ENCODE measurements around the gene ZFP69.
"Not testable (repeated sequence)": the region's sequence is repeated elsewhere in the genome, so short reads cannot be mapped to it uniquely, and the experiment has no call there.

Gene ZFP69

DNA sequence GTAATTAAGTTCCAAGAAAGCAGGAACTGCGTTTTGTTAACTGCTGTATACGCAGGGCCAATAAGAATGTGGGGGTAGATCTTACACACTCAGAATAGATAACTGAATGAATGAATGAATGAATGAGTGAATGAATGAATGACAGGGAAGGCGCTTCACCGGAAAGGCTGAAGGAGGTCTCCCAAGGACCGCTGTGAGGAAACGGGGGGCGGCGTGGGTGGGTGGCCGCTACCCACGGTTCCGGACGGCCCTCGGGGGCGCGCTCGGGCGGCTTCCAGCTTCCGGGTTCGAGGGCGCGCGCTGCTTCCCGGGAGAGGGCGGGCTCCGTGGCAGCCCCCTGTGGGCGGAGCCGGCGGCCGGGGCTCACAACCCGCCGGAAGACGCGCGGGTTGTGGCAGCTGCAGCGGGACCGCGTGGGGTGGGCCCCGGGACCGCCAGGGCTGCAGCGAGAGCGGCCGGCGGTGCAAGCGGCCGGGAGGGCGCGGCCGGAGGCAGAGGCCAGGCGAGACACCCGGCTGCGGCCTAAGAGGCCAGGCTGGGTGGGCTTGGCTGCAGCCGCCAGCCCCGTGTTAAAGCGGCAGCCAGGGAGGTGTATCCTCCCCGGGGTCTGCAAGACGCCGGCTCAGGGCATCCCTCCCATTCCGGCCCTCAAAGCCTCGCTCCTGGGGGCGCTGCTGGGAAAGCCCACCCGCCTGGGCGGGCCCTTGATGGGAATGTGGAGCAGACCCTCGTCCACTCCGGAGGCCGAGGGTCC, at the start of gene ZFP69:
ZFP69 (plus strand) TSS at position 367 of the 754 bp plus-strand sequence. CDS start 2,072 bp downstream, outside the sequence.
- peak; percentile 46 to 57 for DNase-seq (ENCODE audit: extremely low read depth in 1 of 2, low read depth in 1 of 2)

DNA sequence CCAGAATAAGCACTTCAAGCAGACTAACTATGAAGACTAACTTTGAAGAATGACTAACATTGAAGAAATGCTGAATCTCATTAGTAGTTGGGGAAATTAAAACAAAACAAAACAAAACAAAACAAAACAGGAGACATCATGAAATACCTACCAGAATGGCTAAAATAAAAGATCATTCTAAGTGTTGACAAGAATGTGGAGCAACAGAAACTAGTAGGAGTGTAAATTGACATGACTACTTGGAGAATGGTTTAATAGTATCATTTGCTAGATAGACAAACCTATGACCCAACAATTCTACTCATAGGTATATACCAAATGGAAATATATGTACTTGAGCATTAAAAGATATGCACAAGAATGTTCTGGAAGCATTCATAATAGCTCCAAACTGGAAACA, 45.7 kb upstream of the ZFP69 start:
- DNase-seq (ENCODE audit: extremely low read depth in 1 of 2, low read depth in 1 of 2), result no peak

DNA sequence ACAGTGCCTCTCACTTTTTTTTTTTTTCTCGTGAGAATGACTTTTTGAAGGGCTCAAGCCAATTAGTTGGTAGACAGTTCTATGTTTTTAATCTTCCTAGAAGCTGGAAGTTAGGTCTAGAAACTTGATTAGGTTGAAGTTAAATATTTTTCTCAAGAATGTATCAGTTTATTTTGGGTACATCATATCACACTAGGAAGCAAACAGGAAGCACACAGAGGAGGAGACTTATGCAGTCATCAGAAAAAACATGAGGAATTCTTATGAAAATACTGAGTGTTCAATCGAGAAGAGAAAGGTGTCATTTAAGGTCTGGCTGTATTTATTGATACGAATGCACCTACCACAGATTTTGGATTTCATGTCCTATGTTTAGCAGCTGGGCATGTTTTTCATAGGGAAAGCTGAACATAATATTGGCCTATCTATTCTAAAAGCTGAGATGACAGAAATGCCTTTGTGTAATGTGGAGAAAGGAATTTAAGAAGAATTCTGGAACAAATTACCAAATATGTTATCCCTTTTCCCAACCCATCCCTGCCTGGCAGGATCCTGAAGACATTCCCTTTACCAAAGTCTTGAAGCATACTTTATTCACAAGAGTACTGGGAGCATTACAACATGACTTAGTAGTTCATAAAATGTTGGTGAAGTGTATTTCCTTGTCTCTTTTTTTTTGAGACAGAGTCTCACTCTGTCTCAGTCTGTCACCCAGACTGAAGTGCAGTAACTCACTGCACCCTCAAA, 44.3 kb upstream of the ZFP69 start:
- no peak for DNase-seq (ENCODE audit: extremely low read depth in 1 of 2, low read depth in 1 of 2)

DNA sequence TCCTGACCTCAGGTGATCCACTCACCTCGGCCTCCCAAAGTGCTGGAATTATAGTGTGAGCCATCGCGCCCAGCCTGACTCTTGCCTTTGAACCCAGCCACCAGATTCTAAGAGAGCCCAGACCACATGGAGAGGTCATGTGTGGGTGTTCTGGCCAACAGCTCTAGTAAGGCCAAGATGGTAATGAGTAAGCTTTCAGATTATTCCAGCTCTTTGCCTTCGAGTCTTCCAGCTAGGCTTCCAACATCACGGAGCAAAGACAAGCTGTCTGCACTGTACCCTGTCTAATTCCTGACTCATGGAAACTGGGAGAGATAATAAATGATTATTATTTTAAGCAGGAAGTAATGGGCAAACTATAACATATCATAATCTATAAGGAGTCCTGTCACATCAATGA, 41.6 kb upstream of the ZFP69 start:
- no peak for DNase-seq (ENCODE audit: extremely low read depth in 1 of 2, low read depth in 1 of 2)

DNA sequence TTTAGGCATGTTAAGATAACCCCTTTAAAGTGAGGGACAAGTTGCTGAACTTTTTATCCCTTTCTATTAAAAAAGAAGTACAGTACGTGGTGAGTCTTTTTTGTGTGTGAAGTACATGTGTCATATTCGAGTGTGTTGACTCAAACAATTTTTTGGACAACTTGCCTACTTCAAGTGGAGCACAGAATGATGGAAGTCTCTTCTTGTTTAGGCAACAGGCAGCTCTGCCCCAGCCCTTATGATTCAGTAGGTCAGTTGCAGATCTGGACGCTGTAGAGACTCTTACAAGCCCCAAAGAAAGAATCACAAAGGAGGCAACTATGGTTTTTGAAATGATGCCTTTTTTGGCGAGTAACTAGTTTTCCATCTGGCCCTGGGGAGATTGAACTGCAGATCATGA, 41.2 kb upstream of the ZFP69 start:
- DNase-seq (ENCODE audit: extremely low read depth in 1 of 2, low read depth in 1 of 2), result no peak

DNA sequence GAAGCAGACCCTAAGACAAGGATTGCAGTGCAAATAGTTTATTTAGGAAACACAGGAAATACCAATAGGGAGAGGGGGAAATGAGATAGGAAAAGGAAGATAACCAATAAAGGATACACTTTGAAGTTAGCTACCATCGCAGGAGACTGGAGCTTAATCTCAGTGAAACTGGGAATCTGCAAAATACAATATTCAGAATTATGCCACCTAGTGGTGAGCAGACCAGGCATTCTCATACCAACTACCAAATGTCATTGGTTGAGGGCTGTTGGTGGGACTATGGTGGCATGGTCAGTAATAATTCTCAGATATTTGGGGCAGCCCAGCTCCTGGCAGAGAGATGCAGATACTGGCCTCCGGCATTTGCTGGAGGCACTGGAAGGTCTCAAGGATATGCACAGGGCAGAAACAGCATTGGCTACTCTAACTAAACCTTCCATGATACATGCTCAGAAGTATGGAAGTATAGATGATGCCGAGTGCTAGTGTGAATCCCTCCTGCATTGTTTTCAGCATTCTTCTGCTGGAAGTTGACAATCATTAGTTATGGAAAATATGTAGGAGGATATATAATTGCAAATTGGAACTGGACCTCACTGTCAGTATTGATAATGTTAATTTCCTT, 38.6 kb upstream of the ZFP69 start:
- DNase-seq (ENCODE audit: extremely low read depth in 1 of 2, low read depth in 1 of 2), result no peak

DNA sequence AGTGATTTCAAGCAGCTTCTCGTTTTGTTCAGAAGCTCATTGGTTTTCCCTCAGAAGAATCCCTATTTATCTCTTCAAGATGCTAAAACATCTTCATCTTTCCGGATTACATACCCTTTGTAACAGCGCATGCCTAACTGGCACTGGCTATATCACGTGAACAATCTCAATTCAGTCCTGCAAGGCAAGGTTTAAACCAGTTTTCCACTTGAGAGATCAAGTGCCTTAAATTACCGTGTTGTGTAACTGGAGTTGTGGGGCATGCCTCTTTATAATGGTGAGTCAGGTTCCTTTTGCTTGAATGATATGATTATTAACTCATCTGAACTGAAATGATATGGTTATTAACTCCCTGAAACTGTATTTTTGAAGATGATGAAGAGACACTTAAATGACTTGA, 37.8 kb upstream of the ZFP69 start:
- no peak for DNase-seq (ENCODE audit: extremely low read depth in 1 of 2, low read depth in 1 of 2)

DNA sequence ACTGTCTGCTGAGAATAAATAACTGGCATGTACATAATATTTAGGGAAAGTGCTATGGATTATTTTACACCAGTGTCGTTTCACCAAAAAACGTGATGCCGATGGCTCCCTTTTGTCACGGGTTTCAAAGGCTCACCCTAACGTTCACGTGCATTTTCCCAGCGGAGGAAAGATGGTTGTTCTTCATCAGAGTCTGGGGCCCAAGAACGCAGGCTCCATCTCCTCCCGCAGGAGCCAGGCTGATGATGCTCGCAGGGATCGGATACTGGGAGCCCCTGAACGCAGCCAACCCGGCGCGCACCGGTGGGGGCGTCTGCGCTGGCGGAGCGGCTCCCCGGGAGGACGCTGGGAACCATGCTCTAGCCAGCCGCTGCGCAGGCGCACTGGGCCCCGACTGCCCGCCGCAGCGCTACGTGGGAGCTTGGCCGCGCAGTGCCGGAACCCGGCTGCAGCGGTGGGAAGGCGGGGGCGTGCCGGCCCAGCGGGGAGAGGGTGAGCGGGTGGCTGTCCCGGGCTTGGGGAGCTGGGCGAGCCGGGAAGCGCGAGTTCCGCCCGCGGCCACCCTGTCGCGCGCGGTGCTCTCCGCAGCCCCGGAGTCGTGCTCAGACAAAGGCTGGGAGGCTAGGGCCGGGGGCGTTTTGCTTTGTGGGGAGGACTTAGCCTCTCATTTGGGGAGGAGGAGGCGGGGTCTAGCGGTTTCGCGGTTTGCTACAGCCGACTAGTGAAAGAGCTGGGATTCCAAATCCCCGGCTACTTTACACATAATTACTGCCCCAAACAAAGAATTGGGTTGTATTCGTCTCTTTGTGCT, 27.2 kb upstream of the ZFP69 start, which contains the start of gene ZFP69B:
ZFP69B (plus strand) TSS at position 793 of the 811 bp plus-strand sequence. CDS start 486 bp downstream, outside the sequence.
- peak; percentile 90 to 93 for DNase-seq (ENCODE audit: extremely low read depth in 1 of 2, low read depth in 1 of 2)

DNA sequence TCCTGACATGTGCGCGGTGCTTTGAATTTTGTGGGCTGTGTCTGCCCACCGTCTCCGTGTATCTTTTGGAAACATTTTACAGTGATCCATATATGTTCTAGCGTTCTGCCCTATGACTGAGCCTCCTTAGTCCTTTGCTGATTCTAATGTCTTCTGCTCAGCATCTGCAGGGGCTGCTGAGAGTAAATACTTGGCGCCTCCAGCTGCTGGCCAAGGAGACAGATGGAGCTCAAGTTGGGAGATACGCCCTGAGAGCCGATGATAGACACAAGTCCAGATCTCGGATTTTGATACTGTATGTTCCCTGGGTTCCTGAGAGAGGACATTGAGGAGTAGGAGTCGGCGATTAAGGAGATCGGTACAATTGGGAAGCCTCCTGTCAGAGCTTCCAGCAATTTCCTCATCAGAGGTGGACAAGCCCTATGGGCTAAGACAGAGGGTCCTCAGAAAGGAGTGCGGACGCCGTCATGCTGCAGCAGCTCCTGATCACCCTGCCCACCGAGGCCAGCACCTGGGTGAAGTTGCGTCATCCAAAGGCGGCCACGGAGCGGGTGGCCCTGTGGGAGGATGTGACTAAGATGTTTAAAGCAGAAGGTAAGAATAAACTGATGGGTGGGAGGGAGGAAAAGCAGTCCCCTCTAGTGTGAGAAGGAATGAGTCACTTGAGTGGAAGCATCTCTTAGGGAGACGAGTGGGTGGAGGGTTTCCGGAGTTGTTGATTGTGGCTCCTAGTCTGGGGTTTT, 26.4 kb upstream of the ZFP69 start:
- peak; percentile 77 to 88 for DNase-seq (ENCODE audit: extremely low read depth in 1 of 2, low read depth in 1 of 2)

DNA sequence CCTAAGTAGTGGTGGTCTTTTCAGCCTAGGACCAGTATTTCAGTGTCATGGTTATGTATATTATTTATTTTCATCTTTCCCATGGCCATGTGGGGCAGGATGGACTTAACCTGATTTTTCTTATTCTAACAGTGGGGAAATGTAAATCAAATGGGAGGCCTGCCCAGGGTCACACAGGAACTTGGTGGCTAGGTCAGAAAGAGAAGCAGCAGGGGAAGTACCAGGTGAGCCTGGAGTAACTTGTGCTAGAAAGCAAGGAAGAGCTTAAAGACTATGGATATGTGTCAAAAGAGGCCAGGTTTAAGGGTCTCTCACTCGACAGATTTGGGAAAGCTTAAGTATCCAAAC, 25.9 kb upstream of the ZFP69 start:
- DNase-seq (ENCODE audit: extremely low read depth in 1 of 2, low read depth in 1 of 2), result peak; percentile 1 to 18

DNA sequence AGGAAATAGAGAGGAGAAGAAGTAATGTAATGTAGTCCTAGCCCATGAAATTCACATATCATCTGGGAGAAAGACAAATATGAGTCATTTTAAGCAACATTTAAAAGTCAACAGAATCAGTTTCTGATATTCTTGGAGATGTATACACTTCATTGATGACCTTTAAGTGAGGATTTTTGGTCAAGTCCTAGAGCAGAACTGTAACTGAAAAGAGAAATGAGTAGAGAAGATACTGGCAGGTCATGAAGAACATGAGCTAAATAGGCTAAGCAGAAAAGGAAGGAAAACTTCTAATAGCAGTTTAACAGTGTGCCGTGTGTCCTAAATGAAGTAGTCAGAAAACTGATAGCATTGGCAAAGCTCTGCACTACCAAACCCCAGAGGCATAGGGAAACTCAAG, 22.2 kb upstream of the ZFP69 start:
- no peak for DNase-seq (ENCODE audit: extremely low read depth in 1 of 2, low read depth in 1 of 2)

DNA sequence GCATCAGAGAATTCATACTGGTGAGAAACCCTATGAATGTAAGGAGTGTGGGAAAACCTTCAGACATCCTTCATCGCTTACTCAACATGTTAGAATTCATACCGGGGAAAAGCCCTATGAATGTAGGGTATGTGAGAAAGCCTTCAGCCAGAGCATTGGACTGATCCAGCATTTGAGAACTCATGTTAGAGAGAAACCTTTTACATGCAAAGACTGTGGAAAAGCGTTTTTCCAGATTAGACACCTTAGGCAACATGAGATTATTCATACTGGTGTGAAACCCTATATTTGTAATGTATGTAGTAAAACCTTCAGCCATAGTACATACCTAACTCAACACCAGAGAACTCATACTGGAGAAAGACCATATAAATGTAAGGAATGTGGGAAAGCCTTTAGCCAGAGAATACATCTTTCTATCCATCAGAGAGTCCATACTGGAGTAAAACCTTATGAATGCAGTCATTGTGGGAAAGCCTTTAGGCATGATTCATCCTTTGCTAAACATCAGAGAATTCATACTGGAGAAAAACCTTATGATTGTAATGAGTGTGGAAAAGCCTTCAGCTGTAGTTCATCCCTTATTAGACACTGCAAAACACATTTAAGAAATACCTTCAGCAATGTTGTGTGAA, 14.0 kb upstream of the ZFP69 start:
- DNase-seq (ENCODE audit: extremely low read depth in 1 of 2, low read depth in 1 of 2), result no peak

DNA sequence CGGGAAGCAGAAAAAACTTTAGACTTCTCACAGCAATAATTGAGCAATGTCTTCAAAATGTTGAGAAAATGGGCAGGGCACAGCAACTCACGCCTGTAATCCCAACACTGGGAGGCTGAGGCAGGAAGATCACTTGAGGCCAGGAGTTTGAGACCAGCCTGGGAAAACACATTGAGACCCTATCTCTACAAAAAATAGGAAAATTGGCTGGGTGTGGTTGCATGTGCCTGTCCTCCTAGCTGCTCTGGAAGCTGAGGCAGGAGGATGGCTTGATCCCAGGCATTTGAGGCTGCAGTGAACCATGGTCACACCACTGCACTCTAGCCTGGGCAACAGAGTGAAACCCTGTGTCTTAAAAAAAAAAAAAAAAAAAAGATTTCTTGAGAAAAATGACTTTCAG, 7.8 kb upstream of the ZFP69 start:
- no peak for DNase-seq (ENCODE audit: extremely low read depth in 1 of 2, low read depth in 1 of 2)

DNA sequence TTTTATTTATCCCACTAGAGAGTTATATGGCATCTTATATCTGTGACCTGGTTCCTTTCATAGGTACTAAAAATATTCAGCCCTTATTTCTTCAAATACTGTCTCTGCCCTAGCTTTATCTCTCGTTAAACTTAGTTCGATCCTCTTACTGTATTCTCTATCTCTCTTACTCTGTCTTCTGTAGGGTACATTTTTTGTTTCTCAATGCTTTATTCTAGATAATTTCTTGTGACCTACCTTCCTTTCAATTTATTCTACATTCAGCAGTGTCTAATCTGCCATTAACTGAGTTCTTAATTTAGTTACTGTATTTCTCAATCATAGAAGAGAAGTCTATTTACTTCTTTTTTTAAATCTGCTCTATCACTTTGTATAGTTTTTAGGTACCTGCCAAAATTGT, 1.8 kb upstream of the ZFP69 start:
- DNase-seq (ENCODE audit: extremely low read depth in 1 of 2, low read depth in 1 of 2), result no peak

DNA sequence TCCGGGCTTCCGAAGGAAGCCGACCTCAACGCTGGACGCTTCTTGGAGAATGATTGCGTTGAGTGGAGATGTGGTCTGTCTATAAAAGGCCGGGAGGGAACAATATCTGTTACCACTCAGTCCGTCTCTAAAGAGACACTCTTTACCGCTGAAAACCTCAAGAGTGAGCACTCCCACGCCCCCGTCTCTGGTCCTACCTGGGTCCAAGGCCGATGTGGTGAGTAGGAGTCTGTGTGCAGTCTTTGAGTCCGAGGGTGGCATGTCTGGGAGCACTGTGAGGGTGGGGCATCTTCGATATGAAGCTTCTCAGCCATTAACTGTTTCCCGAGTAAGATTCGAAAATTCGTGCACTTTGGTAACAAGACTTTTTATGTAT, 576 bp downstream of the ZFP69 start:
- DNase-seq (ENCODE audit: extremely low read depth in 1 of 2, low read depth in 1 of 2), result peak in 1 of 2 donors; percentile 3

DNA sequence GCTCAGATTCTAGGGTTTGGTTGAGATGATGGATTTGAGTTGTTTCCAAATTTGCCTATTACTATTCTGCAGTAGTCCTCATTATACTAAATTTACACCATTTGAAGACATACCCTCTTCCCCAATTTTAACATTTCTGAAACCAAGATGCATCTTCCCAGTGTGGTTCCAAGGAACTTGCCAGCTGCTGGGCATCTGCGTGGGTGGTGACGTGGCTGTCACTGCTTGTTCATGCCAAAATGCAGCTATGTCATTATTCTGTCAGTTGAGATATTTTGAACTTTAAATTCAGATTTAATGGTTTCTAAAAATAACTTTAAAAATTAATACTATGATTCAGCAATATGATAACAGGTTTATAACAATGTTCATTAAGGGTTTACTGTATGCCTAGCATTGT, 1.2 kb downstream of the ZFP69 start:
- no peak for DNase-seq (ENCODE audit: extremely low read depth in 1 of 2, low read depth in 1 of 2)

DNA sequence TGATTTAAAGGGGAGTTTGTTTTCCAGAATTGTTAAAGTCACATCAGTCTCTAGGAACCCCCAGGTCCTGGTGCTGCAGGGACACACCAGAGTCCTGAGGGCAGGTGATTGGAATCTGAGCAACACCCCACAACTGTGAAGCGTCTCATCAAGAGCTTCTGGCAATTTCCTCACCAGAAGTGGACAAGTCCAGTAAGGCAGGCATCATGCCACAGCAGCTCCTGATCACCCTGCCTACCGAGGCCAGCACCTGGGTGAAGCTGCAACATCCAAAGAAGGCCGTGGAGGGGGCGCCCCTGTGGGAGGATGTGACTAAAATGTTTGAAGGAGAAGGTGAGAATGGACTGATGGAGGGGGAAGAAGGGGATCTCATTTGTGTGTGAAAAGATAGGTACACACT, 2.1 kb downstream of the ZFP69 start:
- DNase-seq (ENCODE audit: extremely low read depth in 1 of 2, low read depth in 1 of 2), result no peak

DNA sequence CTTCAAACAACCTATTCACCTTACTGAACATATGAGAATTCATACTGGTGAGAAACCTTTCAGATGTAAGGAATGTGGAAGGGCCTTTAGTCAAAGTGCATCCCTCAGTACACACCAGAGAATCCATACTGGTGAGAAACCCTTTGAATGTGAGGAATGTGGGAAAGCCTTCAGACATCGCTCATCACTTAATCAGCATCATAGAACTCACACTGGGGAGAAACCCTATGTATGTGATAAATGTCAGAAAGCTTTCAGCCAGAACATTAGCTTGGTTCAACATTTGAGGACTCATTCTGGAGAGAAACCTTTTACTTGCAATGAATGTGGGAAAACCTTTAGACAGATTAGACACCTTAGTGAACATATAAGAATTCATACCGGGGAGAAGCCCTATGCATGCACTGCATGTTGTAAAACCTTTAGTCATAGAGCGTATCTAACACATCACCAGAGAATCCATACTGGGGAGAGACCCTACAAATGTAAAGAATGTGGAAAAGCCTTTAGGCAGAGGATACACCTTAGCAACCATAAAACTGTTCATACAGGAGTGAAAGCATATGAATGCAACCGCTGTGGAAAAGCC, 18.3 kb downstream of the ZFP69 start:
- DNase-seq (ENCODE audit: extremely low read depth in 1 of 2, low read depth in 1 of 2), result no peak

DNA sequence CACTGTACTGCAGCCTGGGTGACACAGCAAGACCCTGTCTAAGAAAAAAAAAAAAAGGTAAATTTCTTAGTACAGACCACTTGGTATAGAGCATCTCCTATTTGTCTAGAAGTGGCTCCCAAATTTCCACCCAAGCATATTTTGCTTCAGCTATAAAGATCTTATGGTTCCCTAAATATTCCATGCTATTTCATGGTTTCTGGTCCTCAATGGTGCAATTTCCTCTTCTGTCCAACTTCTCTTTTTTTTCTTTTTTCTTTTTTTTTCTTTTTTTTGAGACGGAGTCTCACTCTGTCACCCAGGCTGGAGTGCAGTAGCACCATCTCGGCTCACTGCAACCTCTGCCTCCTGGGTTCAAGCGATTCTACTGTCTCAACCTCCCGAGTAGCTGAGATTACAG, 25.6 kb downstream of the ZFP69 start:
- DNase-seq (ENCODE audit: extremely low read depth in 1 of 2, low read depth in 1 of 2), result not testable (repeated sequence)

DNA sequence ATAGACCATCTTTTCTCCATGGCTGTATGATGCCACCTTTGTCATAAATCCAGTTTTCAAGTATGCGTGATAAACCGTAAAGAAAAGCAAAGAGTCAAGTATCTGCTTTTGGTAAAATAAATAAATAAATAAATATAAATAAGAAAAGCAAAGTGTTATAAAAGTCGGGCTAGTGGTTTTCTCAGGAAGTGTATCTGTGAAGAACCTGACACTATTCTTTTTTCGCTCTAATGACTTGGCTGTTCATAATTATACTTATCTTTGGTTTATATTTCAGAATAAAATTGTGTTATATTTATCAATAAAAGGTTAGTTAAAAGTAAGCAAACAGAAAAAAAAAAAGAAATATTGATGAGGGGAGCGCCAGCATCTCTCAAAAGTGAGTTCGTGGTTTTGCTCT, 30.9 kb downstream of the ZFP69 start:
- no peak for DNase-seq (ENCODE audit: extremely low read depth in 1 of 2, low read depth in 1 of 2)

All from stimulated activated CD8-positive, alpha-beta memory T cell treated with anti-CD3 and anti-CD28 coated beads, Interleukin-7, amount 100 ng/mL, for 48 hours (primary cell).